ENCODE results near the gene ARHGEF38. TPM values are rescaled to one million over a fixed set of nuclear protein-coding genes. Genes with fewer than 3 reads are reported as not detected.

The ARHGEF38 gene, protein sequence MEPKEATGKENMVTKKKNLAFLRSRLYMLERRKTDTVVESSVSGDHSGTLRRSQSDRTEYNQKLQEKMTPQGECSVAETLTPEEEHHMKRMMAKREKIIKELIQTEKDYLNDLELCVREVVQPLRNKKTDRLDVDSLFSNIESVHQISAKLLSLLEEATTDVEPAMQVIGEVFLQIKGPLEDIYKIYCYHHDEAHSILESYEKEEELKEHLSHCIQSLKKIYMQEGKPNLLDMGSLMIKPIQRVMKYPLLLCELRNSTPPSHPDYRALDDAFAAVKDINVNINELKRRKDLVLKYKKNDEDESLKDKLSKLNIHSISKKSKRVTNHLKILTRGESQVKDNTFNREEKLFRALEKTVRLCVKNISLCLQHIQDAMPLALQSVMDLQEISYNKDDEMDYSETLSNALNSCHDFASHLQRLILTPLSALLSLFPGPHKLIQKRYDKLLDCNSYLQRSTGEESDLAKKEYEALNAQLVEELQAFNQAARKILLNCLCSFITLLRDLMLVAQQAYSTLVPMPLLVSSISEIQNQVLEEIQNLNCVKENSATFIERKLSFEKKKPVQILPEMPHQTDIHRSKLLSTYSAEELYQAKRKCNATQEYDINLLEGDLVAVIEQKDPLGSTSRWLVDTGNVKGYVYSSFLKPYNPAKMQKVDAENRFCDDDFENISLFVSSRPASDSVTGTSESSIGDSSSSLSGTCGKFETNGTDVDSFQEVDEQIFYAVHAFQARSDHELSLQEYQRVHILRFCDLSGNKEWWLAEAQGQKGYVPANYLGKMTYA
- total RNA-seq (2014; rRNA removed; shearing (Covaris generic)), result not detected in 2 replicates

DNA sequence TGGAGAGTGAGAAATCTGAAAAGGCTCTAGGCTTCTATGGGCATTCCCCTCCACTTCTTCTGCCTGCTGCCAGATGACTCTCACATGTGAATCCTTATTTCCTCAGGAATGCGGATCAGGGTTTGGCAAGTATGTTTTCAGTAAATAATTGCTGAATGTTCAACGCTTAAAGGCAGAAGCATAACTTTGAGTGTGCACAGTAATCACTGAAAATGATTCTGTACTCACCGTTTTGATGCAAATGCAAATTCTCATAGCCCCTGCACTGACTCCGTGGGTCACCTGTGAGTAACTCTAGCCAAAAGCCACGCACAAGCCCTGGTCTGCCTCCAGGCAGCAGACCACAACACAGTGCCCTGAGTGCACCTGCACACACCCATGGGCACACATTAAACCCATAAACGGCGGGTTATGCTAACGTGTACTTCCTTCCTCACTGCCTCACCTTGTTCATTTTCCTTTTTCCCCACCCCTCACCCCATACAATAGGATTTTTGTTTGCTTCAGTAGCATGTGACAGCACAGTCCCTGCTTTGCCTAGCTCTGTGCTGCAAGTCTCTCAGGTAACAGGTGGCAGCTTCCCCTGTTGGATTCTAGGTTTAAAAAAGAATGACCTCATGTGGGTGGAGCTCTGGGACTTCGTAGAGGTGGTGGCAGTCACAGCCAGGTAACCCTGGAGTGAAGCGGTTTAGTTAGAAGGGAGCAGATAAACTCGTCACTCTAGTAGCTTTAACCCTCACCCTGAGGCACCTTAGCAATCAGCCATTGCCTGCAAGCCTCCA is at the start of gene ARHGEF38:
ARHGEF38 (plus strand) TSS at position 656 of the 782 bp plus-strand sequence. CDS start 146 bp downstream, outside the sequence.
- DNase-seq (ENCODE audit: low spot score), result no peak

DNA sequence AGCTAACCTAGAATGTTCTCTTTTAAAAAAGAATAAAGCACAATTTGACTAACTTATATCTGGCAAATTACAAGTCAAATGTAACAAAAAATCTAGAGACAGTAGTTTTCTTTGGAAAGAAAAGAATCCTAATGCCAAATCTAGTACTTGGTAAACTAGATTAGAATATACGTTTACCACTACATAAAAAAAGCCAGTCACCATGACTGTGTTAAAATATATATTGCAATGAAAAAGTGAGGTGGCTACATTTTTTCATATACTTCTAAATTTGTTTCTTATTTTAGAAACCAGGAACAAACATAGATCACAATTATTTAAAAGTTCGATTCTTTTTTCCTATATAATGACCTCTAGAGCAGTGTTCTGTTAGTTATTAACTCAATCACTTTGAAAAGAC is 48.9 kb upstream of the ARHGEF38 start:
- DNase-seq (ENCODE audit: low spot score), result no peak

- no peak for DNase-seq (ENCODE audit: low spot score)
Measured at GRCh38 chr4:105504744-105505143, 47.7 kb upstream of the ARHGEF38 start.

DNA sequence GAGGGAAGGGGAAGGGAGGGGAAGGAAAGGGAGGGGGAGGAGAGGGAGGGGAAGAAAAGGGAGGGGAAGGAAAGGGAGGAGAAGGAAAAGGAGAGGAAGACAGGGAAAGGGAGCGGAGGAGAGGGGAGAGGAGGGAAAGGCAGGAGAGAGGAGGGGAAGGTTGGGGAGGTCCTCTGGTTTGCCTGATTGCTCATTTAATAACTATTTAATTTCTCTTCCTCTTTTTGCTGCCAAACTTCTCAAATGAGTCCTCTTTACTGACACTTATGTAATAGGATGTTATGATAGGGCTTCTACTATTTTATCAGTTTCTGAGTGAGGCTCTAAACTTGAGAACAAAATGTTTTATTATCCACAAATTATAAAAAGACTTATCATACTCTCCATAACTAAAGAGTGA is 43.1 kb upstream of the ARHGEF38 start:
- no peak for DNase-seq (ENCODE audit: low spot score)

- no peak for DNase-seq (ENCODE audit: low spot score)
Measured at GRCh38 chr4:105509714-105510113, 42.7 kb upstream of the ARHGEF38 start.

DNA sequence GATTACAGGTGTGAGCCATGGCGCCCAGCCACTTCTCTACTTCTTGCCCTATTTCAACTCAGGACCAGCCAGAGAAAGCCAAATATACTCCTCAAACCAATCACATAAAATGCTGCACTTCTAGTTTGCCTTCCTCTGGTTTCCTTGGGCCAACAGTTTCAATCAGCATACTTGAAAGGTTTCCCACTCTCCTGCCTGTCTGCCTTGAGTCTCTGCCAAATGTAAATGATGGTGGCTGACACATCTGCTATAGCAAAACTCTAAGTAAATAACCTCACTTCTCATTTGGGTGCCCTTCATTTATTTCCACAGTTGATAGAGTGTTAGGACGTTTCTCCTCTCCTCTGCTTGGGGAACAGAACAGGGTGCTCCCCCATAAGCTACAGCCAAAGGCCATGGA is 42.2 kb upstream of the ARHGEF38 start:
- no peak for DNase-seq (ENCODE audit: low spot score)

DNA sequence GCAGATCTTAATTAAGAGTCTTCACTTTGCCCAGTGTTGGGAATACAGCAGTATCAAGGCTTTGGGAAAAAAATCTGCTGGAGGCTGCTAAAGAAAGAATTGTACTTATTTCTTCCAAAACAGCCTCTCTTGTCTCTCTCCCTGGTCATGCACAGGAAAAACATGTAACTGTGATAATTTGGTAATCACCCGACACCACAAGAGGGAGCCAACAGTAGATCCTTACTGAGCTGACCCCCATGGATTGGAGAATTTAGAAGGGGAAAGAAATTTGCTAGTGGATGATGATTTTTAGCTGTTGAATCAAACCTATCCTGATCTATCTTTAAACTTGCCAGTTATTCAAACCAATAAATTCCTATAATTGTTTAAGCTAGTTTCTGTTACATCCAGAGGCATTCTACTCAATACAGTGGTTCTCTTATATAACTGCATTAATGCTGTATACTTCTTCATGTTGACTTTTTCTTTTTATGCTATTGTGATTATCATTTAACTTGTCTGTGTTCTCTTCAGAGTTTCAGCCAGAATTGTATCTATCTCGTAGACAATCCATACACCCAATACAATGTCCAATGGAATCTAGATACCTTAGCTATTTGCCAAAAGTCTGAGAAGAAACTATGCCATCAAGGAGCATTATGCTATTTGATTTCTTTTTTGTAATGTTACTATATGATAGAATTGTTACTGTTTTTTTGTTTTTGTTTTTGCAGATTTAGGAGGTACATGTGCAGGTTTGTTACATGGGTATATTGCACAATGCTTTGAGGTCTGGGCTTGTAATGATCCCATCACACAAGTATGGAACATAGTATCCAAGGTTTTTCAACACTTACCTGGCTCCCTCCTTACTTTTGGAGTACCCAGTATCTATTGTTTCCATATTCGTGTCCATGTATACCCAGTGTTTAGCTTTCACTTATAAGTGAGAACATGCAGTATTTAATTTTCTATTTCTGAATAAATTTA is 31.3 kb upstream of the ARHGEF38 start:
- peak; percentile 45 for DNase-seq (ENCODE audit: low spot score)

DNA sequence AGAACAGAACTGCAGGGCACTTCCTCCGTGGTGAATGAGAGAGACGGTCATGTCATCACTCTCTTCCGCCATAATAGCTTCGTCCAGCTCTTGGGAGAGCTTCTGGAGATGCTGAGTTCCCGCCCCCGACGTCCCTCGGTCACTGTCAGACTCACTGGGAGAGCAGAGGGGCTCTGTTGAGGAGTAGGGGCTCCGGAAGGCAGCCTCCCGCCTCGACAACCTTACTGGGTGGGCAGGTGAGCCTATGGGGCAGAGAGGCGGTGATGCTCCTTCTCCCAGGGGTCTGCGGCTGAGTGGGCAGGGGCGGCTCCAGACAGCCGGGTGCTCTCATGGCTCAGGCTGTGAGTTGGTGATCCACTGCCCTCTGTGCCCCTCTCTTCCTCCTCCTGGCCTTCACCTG is 25.8 kb upstream of the ARHGEF38 start:
- no peak for DNase-seq (ENCODE audit: low spot score)

GRCh38 chr4:105527081-105527480 is 25.3 kb upstream of the ARHGEF38 start:
- no peak for DNase-seq (ENCODE audit: low spot score)

GRCh38 chr4:105536601-105537000 is 15.8 kb upstream of the ARHGEF38 start:
- DNase-seq (ENCODE audit: low spot score), result no peak

GRCh38 chr4:105541420-105541819 is 11.0 kb upstream of the ARHGEF38 start:
- DNase-seq (ENCODE audit: low spot score), result no peak

DNA sequence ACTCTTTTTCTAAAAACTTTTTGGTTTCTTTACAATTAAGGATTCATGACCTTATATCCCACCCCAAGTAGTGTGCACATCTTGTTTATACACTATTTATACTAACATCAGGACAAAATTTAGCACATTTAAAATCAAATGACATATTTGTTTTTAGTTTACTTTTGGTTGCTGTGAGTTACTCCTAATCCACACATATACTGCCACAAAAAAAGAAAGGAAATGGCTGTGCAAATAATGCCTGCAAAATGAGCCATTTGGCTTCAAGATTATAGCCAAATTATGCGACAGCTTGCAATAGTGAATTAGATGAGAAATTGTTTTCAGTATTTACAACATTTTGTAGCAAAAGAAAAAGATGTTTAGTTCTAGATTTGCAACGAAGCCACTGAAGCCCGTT is 10.4 kb upstream of the ARHGEF38 start:
- no peak for DNase-seq (ENCODE audit: low spot score)

GRCh38 chr4:105543346-105543745 is 9.1 kb upstream of the ARHGEF38 start:
- no peak for DNase-seq (ENCODE audit: low spot score)

- DNase-seq (ENCODE audit: low spot score), result no peak
Measured at GRCh38 chr4:105543881-105544280, 8.5 kb upstream of the ARHGEF38 start.

DNA sequence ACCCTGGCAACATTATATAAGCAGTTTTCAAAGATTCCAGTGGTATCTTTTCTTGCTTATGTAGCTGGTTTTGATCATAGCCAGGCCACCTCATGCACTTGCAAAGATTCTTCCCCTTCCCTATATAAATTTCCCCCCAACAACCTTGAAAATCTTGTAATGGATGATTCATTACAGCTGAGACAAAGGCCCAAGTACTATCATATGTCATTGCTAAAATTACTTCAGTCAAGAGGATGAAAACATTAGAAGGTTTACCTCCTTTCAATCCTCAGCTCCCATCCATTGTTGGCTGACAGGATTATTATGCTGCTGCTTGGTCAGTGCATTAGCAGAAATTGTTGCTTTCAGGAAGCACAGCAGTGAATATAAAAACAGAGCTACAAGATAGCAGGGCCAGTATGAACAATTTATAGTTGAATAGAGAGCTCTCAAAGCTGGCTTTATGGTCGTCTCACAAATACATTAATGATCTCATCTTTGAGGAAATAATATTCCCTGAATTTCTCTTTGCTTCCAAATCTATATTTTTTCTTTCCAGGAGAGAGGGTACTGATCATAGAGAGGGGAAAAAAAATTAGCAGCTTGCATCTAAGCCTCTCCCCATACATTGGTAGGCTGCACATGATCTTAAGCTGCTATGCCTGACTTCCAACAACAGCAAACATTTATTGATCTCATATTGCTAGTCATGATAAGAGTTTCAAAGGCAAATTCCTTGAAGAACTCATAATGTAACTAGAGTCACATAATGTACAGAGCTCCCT is 7.7 kb upstream of the ARHGEF38 start:
- DNase-seq (ENCODE audit: low spot score), result no peak

DNA sequence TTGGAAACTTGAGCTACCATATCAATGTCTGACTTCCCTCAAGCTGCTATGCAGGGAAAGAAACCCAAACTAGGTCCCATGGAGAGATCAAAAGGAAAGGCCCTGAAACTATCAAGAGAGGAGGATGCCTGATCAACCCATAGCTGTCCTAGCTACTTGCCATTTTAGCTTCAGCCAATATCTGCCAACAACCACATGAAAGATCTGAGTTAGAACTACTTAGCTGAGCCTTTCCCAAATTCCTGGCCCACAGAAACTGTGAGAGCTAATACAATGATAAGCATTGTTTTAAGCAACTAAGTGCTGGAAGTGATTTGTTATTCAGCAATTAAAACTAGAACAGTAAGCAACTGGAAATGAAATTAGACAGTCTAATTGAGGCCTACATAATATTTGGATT is 6.3 kb upstream of the ARHGEF38 start:
- DNase-seq (ENCODE audit: low spot score), result no peak

GRCh38 chr4:105547769-105548168 is 4.7 kb upstream of the ARHGEF38 start:
- DNase-seq (ENCODE audit: low spot score), result no peak

GRCh38 chr4:105548483-105548882 is 3.9 kb upstream of the ARHGEF38 start:
- no peak for DNase-seq (ENCODE audit: low spot score)

- no peak for DNase-seq (ENCODE audit: low spot score)
Measured at GRCh38 chr4:105550641-105551040, 1.8 kb upstream of the ARHGEF38 start.

GRCh38 chr4:105555409-105555808 is 3.0 kb downstream of the ARHGEF38 start:
- DNase-seq (ENCODE audit: low spot score), result no peak
